GM12878 (cell line): ENCODE measurements around the gene SLC38A1. TPM values are rescaled to one million over a fixed set of nuclear protein-coding genes. Genes with fewer than 3 reads are reported as not detected.
"Not testable (repeated sequence)": the region's sequence is repeated elsewhere in the genome, so short reads cannot be mapped to it uniquely, and the experiment has no call there.

Experiments used
- ATAC-seq: fragments of 200-7000 bp; cut with Tn5 transposase; 3 replicates; pipeline ENCODE4 v1.9.1; 2020; ENCODE audit warnings: mild to moderate bottlenecking, moderate library complexity
- BruUV-seq: library from RNA; stranded (reverse); fragments of 400-500 nt; replicated peaks from 2 replicates; lab custom pipeline; 2021; lab: Mats Ljungman, UMichigan
- CTCF ChIA-PET: fragments of 300-600 bp; sonication (Branson Sonifier 250); formaldehyde crosslinking; extraction: SDS; loops from one replicate; lab custom pipeline; 2021; ENCODE audit warnings: inconsistent platforms; lab: Yijun Ruan, JAX
- POLR2A ChIA-PET: fragments of 350-600 bp; formaldehyde crosslinking; extraction: SDS; loops from one replicate; lab custom pipeline; 2021; ENCODE audit warnings: inconsistent platforms; lab: Charles Lee
- RAD21 ChIA-PET: fragments of 300-600 bp; sonication (Branson Sonifier 250); formaldehyde crosslinking; loops from one replicate; lab custom pipeline; 2023; ENCODE audit warnings: antibody characterized with exemption; ENCODE audit not compliant: unreplicated experiment; lab: Charles Lee
- SMC1A ChIA-PET: fragments of 300-600 bp; sonication (Branson Sonifier 250); formaldehyde crosslinking; loops from one replicate; lab custom pipeline; 2023; ENCODE audit not compliant: unreplicated experiment, uncharacterized antibody; lab: Charles Lee
- DNase-seq: peaks from one replicate; pipeline ENCODE4 v3.0.0-alpha.2; 2011; ENCODE audit warnings: low read depth, low spot score
- FAIRE-seq: peaks from 3 replicates; lab custom pipeline; 2011; peaks lifted over from hg19 to GRCh38; lab: Jason Lieb, UNC
- H2AFZ ChIP-seq: 2 replicates; pipeline ENCODE4 v1.6.0; 2011; ENCODE audit warnings: low read depth, low read length, control low read depth; ENCODE audit not compliant: control insufficient read depth
- H3K27ac ChIP-seq: 2 replicates; pipeline ENCODE4 v1.5.1; 2011; ENCODE audit warnings: control low read depth; ENCODE audit not compliant: control insufficient read depth, insufficient read depth
- H3K27me3 ChIP-seq, 2 experiments: replicated peaks in 1 of 2; 2 replicates each; pipeline versions ENCODE4 v1.6.0 to v1.6.1; 2011; ENCODE audit warnings: low read length in 1 of 2; ENCODE audit not compliant: control insufficient read depth in 2 of 2, insufficient read depth in 2 of 2
- H3K36me3 ChIP-seq, 2 experiments: 2 replicates each; pipeline ENCODE4 v1.5.1; 2011; ENCODE audit warnings: low read length in 1 of 2; ENCODE audit not compliant: control insufficient read depth in 2 of 2, insufficient read depth in 2 of 2
- H3K4me1 ChIP-seq: 2 replicates; pipeline ENCODE4 v1.6.1; 2011; ENCODE audit warnings: mild to moderate bottlenecking, low read length, moderate library complexity, mixed read lengths; ENCODE audit not compliant: control insufficient read depth, insufficient read depth
- H3K4me2 ChIP-seq: 2 replicates; pipeline ENCODE4 v1.6.0; 2011; ENCODE audit warnings: control low read depth; ENCODE audit not compliant: control insufficient read depth, insufficient read depth
- H3K4me3 ChIP-seq: fragments of 200-600 bp; sonication (generic); 2 replicates; pipeline ENCODE4 v1.5.1; 2016
- H3K79me2 ChIP-seq: 2 replicates; pipeline ENCODE4 v1.6.0; 2011; ENCODE audit warnings: low read length; ENCODE audit not compliant: control insufficient read depth, insufficient read depth
- H3K9ac ChIP-seq: 2 replicates; pipeline ENCODE4 v1.8.0; 2011; ENCODE audit warnings: low read length, control low read depth, mixed read lengths; ENCODE audit not compliant: control insufficient read depth, insufficient read depth
- H3K9me3 ChIP-seq: replicated peaks from 3 replicates; pipeline ENCODE4 v1.5.1; 2011; ENCODE audit warnings: mild to moderate bottlenecking, low read length; ENCODE audit not compliant: control insufficient read depth, insufficient read depth
- H4K20me1 ChIP-seq: 2 replicates; pipeline ENCODE4 v1.6.0; 2011; ENCODE audit not compliant: control insufficient read depth, insufficient read depth
- NR2C2 ChIP-seq: IDR thresholded peaks from 2 replicates; pipeline ENCODE4 v1.6.1; 2011; ENCODE audit warnings: borderline replicate concordance, low read depth; ENCODE audit not compliant: control insufficient read depth, insufficient read length
- STAT3 ChIP-seq: IDR thresholded peaks from 2 replicates; pipeline ENCODE4 v1.6.1; 2011; ENCODE audit warnings: low read depth, low read length, improper control_type of control experiment
- WGBS: methylation state at CpG from one replicate; pipeline ENCODE4 v1.1.6; 2016; ENCODE audit warnings: low lambda C conversion rate; ENCODE audit not compliant: insufficient replicate concordance, insufficient coverage; ENCODE audit errors: missing lambda C conversion rate; 5-methylcytosine and 5-hydroxymethylcytosine counted together
- in situ Hi-C: fragments of 300-500 bp; cut with MboI; formaldehyde crosslinking; loops from 9 replicates; pipeline ENCODE4 v1.14.3; 2018; ENCODE audit warnings: mixed read lengths
- intact Hi-C: fragments of 100-400 bp; cut with micrococcal nuclease; formaldehyde crosslinking; loops from one replicate; pipeline ENCODE4 v1.14.2; 2022; ENCODE audit not compliant: unreplicated experiment
- polyA plus RNA-seq, 11 experiments: library from polyadenylated mRNA; depleted of rRNA in 4 of 11; unstranded in 6 of 11; stranded (reverse) in 5 of 11; fragments of >200 nt; fragmentation: Nextera tagmentation in 4 of 11; fragmentation: Illumina TruSeq in 1 of 11; extraction: Ambion mirVana in 4 of 11; extraction: Trizol in 1 of 11; gene quantifications; 1 replicate in 1 of 11; 2 replicates in 10 of 11; pipeline versions ENCODE4 v1.2.1 to v1.2.3, GENCODE V29; 2011 to 2016; ENCODE audit warnings: inconsistent platforms in 2 of 11, missing spikeins in 2 of 11, low read depth in 1 of 11
- total RNA-seq, 4 experiments: library from RNA; depleted of rRNA in 3 of 4; stranded (reverse); fragments of >200 nt in 3 of 4; fragmentation: Illumina TruSeq in 1 of 4; extraction: Trizol in 1 of 4; gene quantifications; 2 replicates each; pipeline versions ENCODE4 v1.2.1 to v1.2.3, GENCODE V29; 2013 to 2021
- TF ChIP-seq, protein P1 (sequence below): IDR thresholded peaks from 2 replicates; pipeline ENCODE4 v1.6.1; 2012; ENCODE audit warnings: mild to moderate bottlenecking, low read depth, low read length
- TF ChIP-seq, protein P2 (sequence below): IDR thresholded peaks from 2 replicates; pipeline ENCODE4 v1.6.1; 2011; ENCODE audit warnings: low read depth, low read length, improper control_type of control experiment, borderline replicate concordance

SLC38A1 gene
- total and polyA plus RNA-seq, 10 of the 15 experiments (the other 5 are each of a cell fraction or from before 2014, with no cell fraction given), result 38.1 to 191 (median 144) TPM

DNA sequence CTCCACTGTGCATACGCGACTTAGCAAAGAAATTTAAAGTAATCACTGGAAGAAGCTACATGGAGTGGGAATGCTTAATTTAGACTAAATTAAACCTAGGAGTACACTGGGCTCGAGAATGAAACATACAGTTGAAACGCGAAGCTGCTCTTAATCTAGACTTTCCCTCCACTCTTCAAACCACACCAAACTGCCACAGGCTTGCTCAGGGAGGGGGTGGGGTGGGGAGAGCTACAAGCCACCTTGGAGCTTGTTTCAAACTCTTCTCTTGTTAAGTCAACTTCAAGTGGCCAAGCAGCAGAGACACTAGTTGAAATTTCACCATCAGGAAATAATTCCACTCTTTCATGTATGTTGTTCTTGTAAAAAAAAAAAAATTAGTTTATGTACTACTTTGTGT is 69.9 kb downstream of the SLC38A1 start (continued):
- TF ChIP-seq, protein P1, sequence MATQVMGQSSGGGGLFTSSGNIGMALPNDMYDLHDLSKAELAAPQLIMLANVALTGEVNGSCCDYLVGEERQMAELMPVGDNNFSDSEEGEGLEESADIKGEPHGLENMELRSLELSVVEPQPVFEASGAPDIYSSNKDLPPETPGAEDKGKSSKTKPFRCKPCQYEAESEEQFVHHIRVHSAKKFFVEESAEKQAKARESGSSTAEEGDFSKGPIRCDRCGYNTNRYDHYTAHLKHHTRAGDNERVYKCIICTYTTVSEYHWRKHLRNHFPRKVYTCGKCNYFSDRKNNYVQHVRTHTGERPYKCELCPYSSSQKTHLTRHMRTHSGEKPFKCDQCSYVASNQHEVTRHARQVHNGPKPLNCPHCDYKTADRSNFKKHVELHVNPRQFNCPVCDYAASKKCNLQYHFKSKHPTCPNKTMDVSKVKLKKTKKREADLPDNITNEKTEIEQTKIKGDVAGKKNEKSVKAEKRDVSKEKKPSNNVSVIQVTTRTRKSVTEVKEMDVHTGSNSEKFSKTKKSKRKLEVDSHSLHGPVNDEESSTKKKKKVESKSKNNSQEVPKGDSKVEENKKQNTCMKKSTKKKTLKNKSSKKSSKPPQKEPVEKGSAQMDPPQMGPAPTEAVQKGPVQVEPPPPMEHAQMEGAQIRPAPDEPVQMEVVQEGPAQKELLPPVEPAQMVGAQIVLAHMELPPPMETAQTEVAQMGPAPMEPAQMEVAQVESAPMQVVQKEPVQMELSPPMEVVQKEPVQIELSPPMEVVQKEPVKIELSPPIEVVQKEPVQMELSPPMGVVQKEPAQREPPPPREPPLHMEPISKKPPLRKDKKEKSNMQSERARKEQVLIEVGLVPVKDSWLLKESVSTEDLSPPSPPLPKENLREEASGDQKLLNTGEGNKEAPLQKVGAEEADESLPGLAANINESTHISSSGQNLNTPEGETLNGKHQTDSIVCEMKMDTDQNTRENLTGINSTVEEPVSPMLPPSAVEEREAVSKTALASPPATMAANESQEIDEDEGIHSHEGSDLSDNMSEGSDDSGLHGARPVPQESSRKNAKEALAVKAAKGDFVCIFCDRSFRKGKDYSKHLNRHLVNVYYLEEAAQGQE, result no peak
- no peak for TF ChIP-seq STAT3
- TF ChIP-seq, protein P2, sequence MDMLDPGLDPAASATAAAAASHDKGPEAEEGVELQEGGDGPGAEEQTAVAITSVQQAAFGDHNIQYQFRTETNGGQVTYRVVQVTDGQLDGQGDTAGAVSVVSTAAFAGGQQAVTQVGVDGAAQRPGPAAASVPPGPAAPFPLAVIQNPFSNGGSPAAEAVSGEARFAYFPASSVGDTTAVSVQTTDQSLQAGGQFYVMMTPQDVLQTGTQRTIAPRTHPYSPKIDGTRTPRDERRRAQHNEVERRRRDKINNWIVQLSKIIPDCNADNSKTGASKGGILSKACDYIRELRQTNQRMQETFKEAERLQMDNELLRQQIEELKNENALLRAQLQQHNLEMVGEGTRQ, result no peak

DNA sequence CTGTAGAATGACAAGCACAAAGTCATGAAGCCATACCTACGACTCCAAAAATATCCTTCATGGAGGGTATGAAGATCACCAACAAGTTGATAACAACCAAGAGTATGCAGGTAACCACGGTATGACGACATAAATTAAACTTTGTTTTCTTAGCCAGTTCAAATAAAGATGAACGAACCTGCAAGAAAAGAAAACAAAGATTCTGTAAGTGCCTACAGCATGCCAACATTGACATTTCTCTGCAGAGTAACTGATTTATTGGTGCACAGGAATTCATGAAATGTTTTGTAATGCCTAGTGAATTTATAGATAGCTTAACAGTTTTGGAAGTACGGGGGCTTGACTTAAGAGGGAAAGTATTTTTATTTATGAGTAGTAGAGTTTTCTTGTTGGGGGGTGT is 71.0 kb downstream of the SLC38A1 start:
- Histone ChIP-seq H3K4me3 (no peak overlapping the region), H3K9me3 (peaks cover 24% of the 10 kb centered on the region; the same call in 2 of the 3 replicates), H3K79me2 (no peaks in the 10 kb centered on the region), H3K27ac (no peak overlapping the region), H3K27me3 (no peaks in the 10 kb centered on the region), H2AFZ (no peak overlapping the region), H3K9ac (no peak overlapping the region), H3K4me1 (no peaks in the 10 kb centered on the region), H3K4me2 (no peak overlapping the region), H3K36me3 (peaks cover 25 to 47% of the 10 kb centered on the region in 2 experiments), H4K20me1 (no peaks in the 10 kb centered on the region)
- FAIRE-seq, result no peak
- ChIA-PET POLR2A (interaction anchor here (0.6 to 2.3 kb wide), 4 partner anchors 9 to 523 kb away, joined by 3 to 8 read pairs (median 4); no protein-coding TSS in a partner anchor), RAD21 (interaction anchor here (1.0 kb wide), 1 partner anchor 69 kb away, joined by 3 read pairs; no protein-coding TSS in a partner anchor), SMC1A (interaction anchor here (1.6 to 22.6 kb wide), 2 partner anchors 7 to 16 kb away, joined by 3 to 377 read pairs; no protein-coding TSS in a partner anchor), CTCF (no interaction called here)
- DNase-seq, result no peak
- in situ Hi-C loops (no loop called here), intact Hi-C loops (no loop called here)
- TF ChIP-seq NR2C2, result no peak
- ATAC-seq, result no peak
- over 99% methylated on average over 5 of the region's 5 CpGs for WGBS
- no TSS peak for BruUV-seq

DNA sequence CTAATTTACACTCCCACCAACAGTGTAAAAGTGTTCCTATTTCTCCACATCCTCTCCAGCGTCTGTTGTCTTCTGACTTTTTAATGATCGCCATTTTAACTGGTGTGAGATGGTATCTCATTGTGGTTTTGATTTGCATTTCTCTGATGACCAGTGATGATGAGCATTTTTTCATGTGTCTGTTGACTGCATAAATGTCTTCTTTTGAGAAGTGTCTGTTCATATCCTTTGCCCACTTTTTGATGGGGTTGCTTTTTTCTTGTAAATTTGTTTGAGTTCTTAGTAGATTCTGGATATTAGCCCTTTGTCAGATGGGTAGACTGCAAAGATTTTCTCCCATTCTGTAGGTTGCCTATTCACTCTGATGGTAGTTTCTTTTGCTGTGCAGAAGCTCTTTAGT is 78.3 kb downstream of the SLC38A1 start:
- H3K4me1 ChIP-seq, H3K27ac ChIP-seq, H3K9me3 ChIP-seq, H3K79me2 ChIP-seq, H4K20me1 ChIP-seq, in situ Hi-C loops, H3K4me2 ChIP-seq, H3K9ac ChIP-seq, RAD21 ChIA-PET, intact Hi-C loops, BruUV-seq, ATAC-seq, FAIRE-seq, H3K4me3 ChIP-seq, DNase-seq, POLR2A ChIA-PET, H2AFZ ChIP-seq, H3K27me3 ChIP-seq: not testable (repeated sequence)
- H3K36me3 ChIP-seq, result peaks cover 9 to 10% of the 10 kb centered on the region in 2 experiments
- SMC1A ChIA-PET, result interaction anchor here (0.7 to 22.6 kb wide), 3 partner anchors 8 to 109 kb away, joined by 3 to 377 read pairs (median 377); no protein-coding TSS in a partner anchor
- CTCF ChIA-PET, result interaction anchor here (1.0 to 3.6 kb wide), 2 partner anchors 13 to 18 kb away, joined by 3 to 20 read pairs; no protein-coding TSS in a partner anchor
- WGBS, result 81% methylated on average over 2 of the region's 2 CpGs
